ENCODE measurements around the gene KPNB1.

DNA sequence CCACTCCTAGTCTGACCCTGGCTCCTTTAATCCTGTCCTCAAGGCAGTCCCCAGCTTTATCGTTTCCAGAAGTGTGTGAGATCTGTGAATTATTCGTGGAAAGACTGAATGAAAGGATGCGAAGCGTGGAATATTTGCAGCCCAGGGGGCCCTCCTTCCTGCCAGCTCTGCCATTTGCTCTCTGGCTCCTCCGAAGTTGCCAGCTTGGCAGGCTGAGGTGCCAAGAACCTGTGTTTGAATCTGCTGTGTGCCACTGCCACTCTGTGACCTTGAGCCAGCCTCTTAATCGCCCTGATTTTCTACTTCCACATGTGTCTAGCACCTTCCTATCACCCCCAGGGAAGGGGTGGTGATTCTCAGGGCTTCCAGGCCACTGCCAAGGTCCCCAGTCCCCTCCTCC is 55.0 kb downstream of the KPNB1 start:
- TF ChIP-seq EZH2 (IDR thresholded peaks at IDR 0.05; ENCODE audit: insufficient read depth, poor library complexity, severe bottlenecking) (no peak), EZH2phosphoT487 (IDR thresholded peaks at IDR 0.05; ENCODE audit: insufficient read depth, low read depth) (no peak)
